CD8-positive, alpha-beta memory T cell (primary cell): Measurements from ENCODE around the gene DACT1. TPM values are rescaled to one million over a fixed set of nuclear protein-coding genes. Genes with fewer than 3 reads are reported as not detected.
A peak's percentile ranks its signal among the peaks of the same experiment; 100 is the strongest.

Experiments
- CTCF ChIA-PET: fragments of 350-600 bp; sonication (Branson Sonifier 250); formaldehyde crosslinking; loops from one replicate; lab custom pipeline; 2021; ENCODE audit warnings: antibody characterized with exemption; lab: Charles Lee
- POLR2A ChIA-PET: fragments of 350-600 bp; sonication (Branson Sonifier 250); formaldehyde crosslinking; loops from one replicate; lab custom pipeline; 2021; ENCODE audit warnings: antibody characterized with exemption; lab: Charles Lee
- DNase-seq, 5 donors: peaks; one replicate each; pipeline versions ENCODE4 v3.0.0 to v3.0.0-alpha.2; 2020 to 2022; ENCODE audit warnings: mixed read lengths in 1 of 5
- H3K27ac ChIP-seq: one replicate; pipeline ENCODE4 v1.7.0; 2013; ENCODE audit warnings: low read depth, mild to moderate bottlenecking, low read length, moderate library complexity
- H3K27me3 ChIP-seq: 2 replicates; pipeline ENCODE4 v1.7.0; 2013; ENCODE audit warnings: low read length, mild to moderate bottlenecking; ENCODE audit not compliant: insufficient read depth, poor library complexity, severe bottlenecking
- H3K36me3 ChIP-seq: 2 replicates; pipeline ENCODE4 v1.7.0; 2013; ENCODE audit warnings: mild to moderate bottlenecking, low read length, moderate library complexity; ENCODE audit not compliant: insufficient read depth
- H3K4me1 ChIP-seq: 2 replicates; pipeline ENCODE4 v1.7.0; 2013; ENCODE audit warnings: mild to moderate bottlenecking, low read length, moderate library complexity; ENCODE audit not compliant: insufficient read depth
- H3K4me3 ChIP-seq: 2 replicates; pipeline ENCODE4 v1.7.0; 2013; ENCODE audit warnings: mild to moderate bottlenecking, low read length
- H3K9me3 ChIP-seq: 2 replicates; pipeline ENCODE4 v1.7.0; 2013; ENCODE audit warnings: mild to moderate bottlenecking, low read length
- H3K27ac Mint-ChIP-seq, 8 donors: one replicate each; pipeline ENCODE4 v1.8.0; 2020 to 2021; ENCODE audit warnings: mixed read lengths in 8 of 8, mild to moderate bottlenecking in 6 of 8, inconsistent platforms in 3 of 8, moderate library complexity in 3 of 8
- H3K27me3 Mint-ChIP-seq, 2 donors: one replicate each; pipeline ENCODE4 v1.8.0; 2020 to 2021; ENCODE audit warnings: mixed read lengths in 2 of 2, mild to moderate bottlenecking in 1 of 2, moderate library complexity in 1 of 2
- H3K36me3 Mint-ChIP-seq, 3 donors: one replicate each; pipeline ENCODE4 v1.8.0; 2020 to 2021; ENCODE audit warnings: mixed read lengths in 3 of 3, inconsistent platforms in 1 of 3, mild to moderate bottlenecking in 1 of 3
- H3K4me1 Mint-ChIP-seq, 3 donors: one replicate each; pipeline ENCODE4 v1.8.0; 2020 to 2021; ENCODE audit warnings: mixed read lengths in 3 of 3, inconsistent platforms in 1 of 3, mild to moderate bottlenecking in 1 of 3
- H3K4me3 Mint-ChIP-seq, 7 donors: one replicate each; pipeline ENCODE4 v1.8.0; 2020 to 2021; ENCODE audit warnings: mixed read lengths in 7 of 7, mild to moderate bottlenecking in 6 of 7, moderate library complexity in 4 of 7, inconsistent platforms in 2 of 7
- H3K9me3 Mint-ChIP-seq, 5 donors: one replicate each; pipeline ENCODE4 v1.8.0; 2020 to 2022; ENCODE audit warnings: mixed read lengths in 5 of 5, mild to moderate bottlenecking in 3 of 5, moderate library complexity in 2 of 5, inconsistent platforms in 1 of 5
- polyA plus RNA-seq: library from polyadenylated mRNA; unstranded; fragments of 300-500 nt; fragmentation: Illumina TruSeq; gene quantifications from one replicate; pipeline ENCODE4 v1.2.3, GENCODE V29; 2021
- total RNA-seq, 2 experiments: library from RNA; stranded (reverse); gene quantifications; one replicate each; pipeline ENCODE4 v1.2.3, GENCODE V29; 2021

The DACT1 gene
- total and polyA plus RNA-seq, 3 experiments from 2014 or later, result 0.12 to 0.42 (median 0.15) TPM

DNA sequence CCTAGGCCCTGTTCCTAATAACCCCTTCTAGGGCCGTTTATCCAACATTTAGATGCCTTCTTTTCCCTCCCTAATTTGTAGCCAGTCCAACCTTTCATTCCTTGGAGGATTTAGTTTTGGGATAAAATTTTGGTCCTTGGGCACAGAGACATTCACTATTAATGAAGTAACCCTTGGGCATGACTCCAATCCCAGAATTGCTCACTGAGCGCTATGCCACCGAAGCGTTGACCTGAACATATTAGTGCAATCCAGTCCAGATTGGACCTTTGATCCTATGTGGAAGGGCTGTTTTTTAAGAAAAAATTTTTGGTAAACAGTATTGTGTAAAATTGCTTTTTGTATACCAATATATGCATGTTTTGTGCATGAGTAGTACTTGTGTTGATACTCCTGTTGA, 10.0 kb downstream of the DACT1 start:
- Histone ChIP-seq H3K4me3 (no peak overlapping the region), H3K36me3 (peaks cover 4% of the 10 kb centered on the region), H3K27ac (no peak overlapping the region), H3K4me1 (peaks cover 4% of the 10 kb centered on the region), H3K9me3 (no peaks in the 10 kb centered on the region), H3K27me3 (no peaks in the 10 kb centered on the region)
- H3K36me3 Mint-ChIP-seq, result no peaks in the 10 kb centered on the region
- DNase-seq, result no peak
- H3K27me3 Mint-ChIP-seq, result peaks cover 0 to 7% of the 10 kb centered on the region in 2 donors
- ChIA-PET POLR2A (no interaction called here), CTCF (no interaction called here)
- no peak overlapping the region for H3K4me3 Mint-ChIP-seq
- no peaks in the 10 kb centered on the region for H3K9me3 Mint-ChIP-seq
- no peak overlapping the region for H3K27ac Mint-ChIP-seq
- H3K4me1 Mint-ChIP-seq, result no peaks in the 10 kb centered on the region

DNA sequence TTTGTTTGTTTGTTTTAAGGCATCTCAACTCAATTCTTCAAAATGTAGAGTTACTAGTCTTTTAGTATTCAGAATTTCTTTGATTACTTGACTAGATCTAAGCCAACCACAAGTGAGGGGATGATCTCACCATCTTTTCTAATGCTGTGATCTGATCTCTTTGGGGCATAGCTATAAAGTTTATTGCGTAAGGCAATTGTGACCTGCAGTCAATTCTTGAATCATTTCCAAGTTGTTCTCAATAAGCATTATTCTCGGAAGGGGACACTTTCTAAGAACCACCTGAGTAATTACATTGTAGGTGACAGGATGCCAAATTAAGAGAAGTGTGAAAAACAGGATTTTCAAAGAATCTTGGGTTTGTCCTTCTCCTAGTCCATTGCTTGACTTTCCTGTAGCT, 13.1 kb downstream of the DACT1 start:
- H3K27ac ChIP-seq, result no peak overlapping the region
- no peak overlapping the region for H3K4me3 Mint-ChIP-seq
- no peaks in the 10 kb centered on the region for H3K9me3 Mint-ChIP-seq
- H3K4me3 ChIP-seq, result no peak overlapping the region
- POLR2A ChIA-PET, result no interaction called here
- H3K27me3 ChIP-seq, result no peaks in the 10 kb centered on the region
- no peak overlapping the region for H3K27ac Mint-ChIP-seq
- H3K36me3 ChIP-seq, result no peaks in the 10 kb centered on the region
- H3K4me1 Mint-ChIP-seq, result no peaks in the 10 kb centered on the region
- CTCF ChIA-PET, result no interaction called here
- H3K9me3 ChIP-seq, result no peaks in the 10 kb centered on the region
- H3K27me3 Mint-ChIP-seq, result peaks cover 2 to 14% of the 10 kb centered on the region in 2 donors
- DNase-seq, result no peak
- H3K4me1 ChIP-seq, result no peaks in the 10 kb centered on the region
- H3K36me3 Mint-ChIP-seq, result no peaks in the 10 kb centered on the region

DNA sequence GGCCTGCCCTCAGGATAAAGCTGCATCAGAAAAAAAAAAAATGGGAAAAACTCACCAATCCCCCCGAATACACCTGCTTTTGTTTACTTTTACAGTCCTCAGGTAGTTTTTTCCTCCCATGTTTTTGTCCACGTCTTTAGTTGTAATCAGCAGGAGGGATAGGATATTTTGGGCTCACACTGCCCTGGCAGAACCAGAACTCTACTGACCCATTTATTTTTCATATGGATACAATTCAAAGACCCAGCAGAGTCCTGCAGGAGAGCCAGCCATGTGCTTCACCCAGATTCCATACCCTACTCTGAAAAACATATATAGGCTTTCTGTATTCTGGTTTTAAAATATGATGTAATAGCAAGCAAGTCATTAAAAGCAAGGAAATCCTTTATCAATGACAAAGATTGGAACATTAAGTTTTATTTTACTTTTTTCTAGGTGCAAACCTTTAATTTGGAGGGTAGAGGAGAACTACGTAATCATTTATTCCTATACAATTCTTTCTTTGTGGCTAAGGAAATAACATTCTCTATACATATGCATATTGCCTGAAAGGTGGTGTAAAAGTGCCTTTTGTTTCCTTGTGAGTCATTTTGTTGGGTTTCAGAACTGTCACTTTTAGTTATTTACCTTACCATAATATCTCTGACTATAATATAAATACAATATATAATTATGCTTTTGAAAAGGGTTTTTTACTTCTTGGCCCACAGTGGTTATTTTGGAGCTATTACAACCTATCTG, 19.1 kb downstream of the DACT1 start:
- Histone ChIP-seq H3K27me3 (no peaks in the 10 kb centered on the region), H3K36me3 (no peaks in the 10 kb centered on the region), H3K4me3 (no peak overlapping the region), H3K4me1 (peaks cover 5% of the 10 kb centered on the region), H3K27ac (no peak overlapping the region), H3K9me3 (no peaks in the 10 kb centered on the region)
- no peak for DNase-seq
- POLR2A ChIA-PET, result no interaction called here
- Mint-ChIP-seq H3K4me1 (no peaks in the 10 kb centered on the region), H3K9me3 (no peaks in the 10 kb centered on the region), H3K4me3 (no peak overlapping the region), H3K27me3 (peaks cover 10 to 22% of the 10 kb centered on the region in 2 donors), H3K27ac (no peak overlapping the region), H3K36me3 (no peaks in the 10 kb centered on the region)
- CTCF ChIA-PET, result no interaction called here

DNA sequence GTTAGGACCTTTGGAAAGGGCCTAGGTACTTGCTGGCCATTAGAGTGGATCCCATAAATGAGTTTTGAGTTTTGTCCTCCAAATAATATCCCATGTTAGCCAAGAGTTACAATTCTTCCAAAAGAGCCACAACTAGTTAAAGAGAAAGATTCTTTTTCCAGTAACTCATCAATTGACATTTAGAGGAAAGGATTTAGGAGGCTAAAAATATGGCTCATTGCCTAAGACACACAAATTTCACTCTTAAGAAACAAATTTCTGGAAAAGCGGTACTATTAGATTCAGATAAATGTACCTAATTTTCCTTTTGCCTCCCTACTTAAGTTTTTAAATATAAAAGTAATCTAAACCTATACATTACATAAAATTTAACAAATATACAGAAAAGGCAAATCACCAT, 21.3 kb downstream of the DACT1 start:
- Histone ChIP-seq H3K27me3 (no peaks in the 10 kb centered on the region), H3K4me3 (no peak overlapping the region), H3K27ac (no peak overlapping the region), H3K36me3 (no peaks in the 10 kb centered on the region), H3K4me1 (peaks cover 23% of the 10 kb centered on the region), H3K9me3 (no peaks in the 10 kb centered on the region)
- H3K27me3 Mint-ChIP-seq, result peaks cover 10 to 19% of the 10 kb centered on the region in 2 donors
- peaks cover 0 to 1% (median 0%) of the 10 kb centered on the region in 3 donors for H3K4me1 Mint-ChIP-seq
- H3K27ac Mint-ChIP-seq, result no peak overlapping the region
- H3K4me3 Mint-ChIP-seq, result no peak overlapping the region
- no peaks in the 10 kb centered on the region for H3K9me3 Mint-ChIP-seq
- CTCF ChIA-PET, result no interaction called here
- H3K36me3 Mint-ChIP-seq, result no peaks in the 10 kb centered on the region
- no peak for DNase-seq
- POLR2A ChIA-PET, result no interaction called here

DNA sequence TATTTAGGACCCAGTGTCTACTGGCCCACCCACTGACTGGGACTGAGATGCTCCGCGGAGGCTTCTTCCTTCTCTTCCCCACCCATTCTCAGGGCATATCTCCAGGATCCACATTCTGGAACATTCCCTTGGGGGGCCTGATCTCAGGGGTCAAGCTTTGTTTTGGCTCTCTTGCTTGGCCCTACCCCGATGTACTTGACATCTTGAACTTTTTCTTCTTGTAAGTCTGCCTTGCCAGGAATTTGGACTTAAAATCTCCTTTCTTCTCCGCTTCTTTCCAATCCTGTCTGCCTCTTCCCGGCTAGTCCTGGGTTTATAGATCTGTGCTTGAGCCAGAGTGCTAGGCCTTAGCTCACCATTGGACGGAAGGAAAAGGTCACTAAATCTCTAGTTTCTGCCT, 22.1 kb downstream of the DACT1 start:
- Histone ChIP-seq H3K4me1 (peaks cover 23% of the 10 kb centered on the region), H3K27ac (no peak overlapping the region), H3K4me3 (no peak overlapping the region), H3K36me3 (no peaks in the 10 kb centered on the region), H3K9me3 (no peaks in the 10 kb centered on the region), H3K27me3 (no peaks in the 10 kb centered on the region)
- Mint-ChIP-seq H3K9me3 (no peaks in the 10 kb centered on the region), H3K4me1 (peaks cover 0 to 1% (median 0%) of the 10 kb centered on the region in 3 donors), H3K27ac (no peak overlapping the region), H3K36me3 (no peaks in the 10 kb centered on the region), H3K27me3 (peaks cover 10 to 21% of the 10 kb centered on the region in 2 donors), H3K4me3 (no peak overlapping the region)
- ChIA-PET POLR2A (no interaction called here), CTCF (no interaction called here)
- DNase-seq, result no peak

DNA sequence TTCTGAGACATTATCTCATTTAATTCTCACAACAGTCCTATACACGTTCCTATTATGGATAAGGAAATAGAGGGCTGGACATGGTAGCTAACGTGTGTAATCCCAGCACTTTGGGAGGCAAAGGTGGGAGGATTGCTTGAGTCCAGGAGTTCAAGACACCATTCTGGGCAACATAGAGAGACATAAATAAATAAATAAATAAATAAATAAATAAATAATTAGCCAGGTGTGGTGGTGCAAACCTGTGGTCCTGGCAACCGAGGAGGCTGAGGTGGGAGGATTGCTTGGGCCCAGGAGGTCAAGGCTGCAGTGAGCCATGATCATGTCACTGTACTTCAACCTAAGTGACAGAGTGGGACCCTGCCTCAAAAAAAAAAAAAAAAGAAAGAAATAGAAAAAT, 22.6 kb downstream of the DACT1 start:
- Histone ChIP-seq H3K9me3 (no peaks in the 10 kb centered on the region), H3K4me3 (no peak overlapping the region), H3K27me3 (no peaks in the 10 kb centered on the region), H3K36me3 (no peaks in the 10 kb centered on the region), H3K4me1 (peaks cover 23% of the 10 kb centered on the region), H3K27ac (no peak overlapping the region)
- DNase-seq, result no peak
- no peaks in the 10 kb centered on the region for H3K36me3 Mint-ChIP-seq
- H3K4me1 Mint-ChIP-seq, result peaks cover 0 to 1% (median 0%) of the 10 kb centered on the region in 3 donors
- H3K27me3 Mint-ChIP-seq, result peaks cover 9 to 21% of the 10 kb centered on the region in 2 donors
- ChIA-PET CTCF (no interaction called here), POLR2A (no interaction called here)
- H3K27ac Mint-ChIP-seq, result no peak overlapping the region
- no peaks in the 10 kb centered on the region for H3K9me3 Mint-ChIP-seq
- H3K4me3 Mint-ChIP-seq, result no peak overlapping the region

DNA sequence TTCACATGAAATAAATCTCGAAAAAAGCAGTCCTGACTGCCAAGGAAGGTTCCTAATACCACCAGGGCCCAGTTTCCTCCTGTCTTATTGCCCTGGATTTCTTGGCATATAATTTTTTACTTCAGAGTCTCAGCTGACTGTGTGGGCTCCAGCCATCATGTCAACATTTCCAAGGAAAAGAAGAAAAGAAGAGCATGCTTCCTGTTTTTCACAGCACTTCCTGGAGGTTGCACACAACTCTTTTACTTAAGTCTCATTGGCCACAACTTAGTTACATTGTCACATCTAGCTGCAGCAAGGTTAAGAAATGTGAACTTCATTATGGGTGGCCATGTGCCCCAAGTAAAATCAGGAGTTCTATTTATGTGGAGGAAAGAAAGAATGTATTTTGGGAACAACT, 24.3 kb downstream of the DACT1 start:
- H3K27ac ChIP-seq, result no peak overlapping the region
- Mint-ChIP-seq H3K27ac (no peak overlapping the region), H3K27me3 (peaks cover 5 to 18% of the 10 kb centered on the region in 2 donors), H3K4me1 (peaks cover 0 to 1% (median 0%) of the 10 kb centered on the region in 3 donors), H3K4me3 (no peak overlapping the region), H3K36me3 (no peaks in the 10 kb centered on the region), H3K9me3 (no peaks in the 10 kb centered on the region)
- peaks cover 23% of the 10 kb centered on the region for H3K4me1 ChIP-seq
- ChIA-PET CTCF (no interaction called here), POLR2A (no interaction called here)
- H3K36me3 ChIP-seq, result no peaks in the 10 kb centered on the region
- no peak for DNase-seq
- peak overlapping the region; percentile 11 for H3K4me3 ChIP-seq
- H3K9me3 ChIP-seq, result no peaks in the 10 kb centered on the region
- no peaks in the 10 kb centered on the region for H3K27me3 ChIP-seq

DNA sequence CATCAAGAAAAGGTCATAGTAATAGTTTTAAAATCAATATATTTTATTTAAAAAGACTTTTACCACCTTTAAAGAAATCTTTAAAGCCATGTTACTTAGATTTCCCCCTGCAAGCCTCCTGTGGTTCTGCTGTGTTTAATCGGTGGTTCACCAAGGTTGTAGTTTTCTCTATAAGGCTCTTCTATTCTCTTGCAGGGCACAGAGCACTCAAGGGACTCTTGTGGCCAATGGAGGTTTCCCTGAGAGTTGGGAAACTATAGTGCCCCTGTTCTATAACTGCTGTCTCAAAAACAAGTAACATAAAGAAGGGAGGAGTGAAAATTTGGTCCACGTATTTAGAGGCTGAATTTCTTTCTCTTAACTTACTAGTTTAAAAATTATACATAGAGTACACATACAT, 25.0 kb downstream of the DACT1 start:
- Mint-ChIP-seq H3K27me3 (peaks cover 5 to 18% of the 10 kb centered on the region in 2 donors), H3K4me1 (peaks cover 0 to 1% (median 0%) of the 10 kb centered on the region in 3 donors), H3K27ac (no peak overlapping the region), H3K36me3 (no peaks in the 10 kb centered on the region), H3K4me3 (no peak overlapping the region), H3K9me3 (no peaks in the 10 kb centered on the region)
- POLR2A ChIA-PET, result no interaction called here
- Histone ChIP-seq H3K4me1 (peaks cover 23% of the 10 kb centered on the region), H3K27me3 (no peaks in the 10 kb centered on the region), H3K9me3 (no peaks in the 10 kb centered on the region), H3K36me3 (no peaks in the 10 kb centered on the region), H3K27ac (no peak overlapping the region), H3K4me3 (no peak overlapping the region)
- CTCF ChIA-PET, result no interaction called here
- no peak for DNase-seq
